ENCODE measurements around the gene EXOC6B. TPM values are rescaled to one million over a fixed set of nuclear protein-coding genes. Genes with fewer than 3 reads are reported as not detected.
A peak's percentile ranks its signal among the peaks of the same experiment; 100 is the strongest.

Gene EXOC6B
- total RNA-seq, 1 donor from 2014 or later = 35.2 TPM

DNA sequence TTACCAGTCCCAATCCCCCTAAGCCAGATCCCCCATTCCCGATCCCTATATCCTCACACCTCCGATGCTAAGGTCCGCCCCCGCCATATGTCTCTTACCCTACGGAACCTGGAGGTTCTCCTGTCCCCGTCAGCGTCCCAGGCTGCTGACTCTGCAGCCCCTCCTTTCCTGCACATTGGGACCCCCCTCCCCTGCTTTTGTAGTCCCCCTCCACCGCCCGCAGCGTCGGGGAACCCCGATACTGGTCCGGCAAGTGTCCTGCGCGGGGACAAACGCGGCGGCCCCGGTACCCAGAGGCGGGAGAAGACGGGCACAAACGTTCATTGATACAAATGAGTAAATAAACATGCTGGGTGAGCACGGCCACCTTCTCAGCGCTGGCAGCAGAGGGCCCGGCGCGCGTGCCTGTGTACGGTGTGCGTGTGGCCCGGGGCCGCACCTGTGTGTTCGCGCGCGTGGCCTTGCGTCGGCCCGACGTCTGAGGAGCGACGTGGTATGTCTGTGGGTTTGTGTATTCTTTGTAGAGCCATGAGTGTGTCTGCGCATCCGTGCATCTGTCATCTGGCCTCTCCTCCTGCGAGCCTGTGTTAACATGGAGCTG, 676.2 kb downstream of the EXOC6B start:
- peak; percentile 5 for ATAC-seq
- Histone ChIP-seq H3K4me1 (peaks cover 42% of the 10 kb centered on the region), H3K9me3 (no peaks in the 10 kb centered on the region), H3K27me3 (peaks cover 66% of the 10 kb centered on the region), H3K27ac (no peak overlapping the region), H3K4me3 (peak overlapping the region; percentile 50), H3K36me3 (no peaks in the 10 kb centered on the region)
- intact Hi-C loops (cut with DNase I) = loop anchor here (5.0 to 10.0 kb wide), 2 partner anchors 225 to 602 kb away; no protein-coding TSS in a partner anchor
- no peak for TF ChIP-seq CTCF (IDR thresholded peaks at IDR 0.05)
- peak; percentile 63 for DNase-seq

GRCh38 chr2:72148837-72149555, 676.8 kb downstream of the EXOC6B start:
- ATAC-seq (peak; percentile 32), DNase-seq (peak; percentile 70)
- no peak overlapping the region for H3K27ac ChIP-seq
- H3K9me3 ChIP-seq = no peaks in the 10 kb centered on the region
- H3K36me3 ChIP-seq = no peaks in the 10 kb centered on the region
- peak overlapping the region; percentile 50 for H3K4me3 ChIP-seq
- H3K27me3 ChIP-seq = peaks cover 68% of the 10 kb centered on the region
- peaks cover 48% of the 10 kb centered on the region for H3K4me1 ChIP-seq
- intact Hi-C loops (cut with DNase I) = loop anchor here (10.0 kb wide), 1 partner anchor 224 kb away; no protein-coding TSS in a partner anchor
- TF ChIP-seq CTCF (IDR thresholded peaks at IDR 0.05) = no peak

DNA sequence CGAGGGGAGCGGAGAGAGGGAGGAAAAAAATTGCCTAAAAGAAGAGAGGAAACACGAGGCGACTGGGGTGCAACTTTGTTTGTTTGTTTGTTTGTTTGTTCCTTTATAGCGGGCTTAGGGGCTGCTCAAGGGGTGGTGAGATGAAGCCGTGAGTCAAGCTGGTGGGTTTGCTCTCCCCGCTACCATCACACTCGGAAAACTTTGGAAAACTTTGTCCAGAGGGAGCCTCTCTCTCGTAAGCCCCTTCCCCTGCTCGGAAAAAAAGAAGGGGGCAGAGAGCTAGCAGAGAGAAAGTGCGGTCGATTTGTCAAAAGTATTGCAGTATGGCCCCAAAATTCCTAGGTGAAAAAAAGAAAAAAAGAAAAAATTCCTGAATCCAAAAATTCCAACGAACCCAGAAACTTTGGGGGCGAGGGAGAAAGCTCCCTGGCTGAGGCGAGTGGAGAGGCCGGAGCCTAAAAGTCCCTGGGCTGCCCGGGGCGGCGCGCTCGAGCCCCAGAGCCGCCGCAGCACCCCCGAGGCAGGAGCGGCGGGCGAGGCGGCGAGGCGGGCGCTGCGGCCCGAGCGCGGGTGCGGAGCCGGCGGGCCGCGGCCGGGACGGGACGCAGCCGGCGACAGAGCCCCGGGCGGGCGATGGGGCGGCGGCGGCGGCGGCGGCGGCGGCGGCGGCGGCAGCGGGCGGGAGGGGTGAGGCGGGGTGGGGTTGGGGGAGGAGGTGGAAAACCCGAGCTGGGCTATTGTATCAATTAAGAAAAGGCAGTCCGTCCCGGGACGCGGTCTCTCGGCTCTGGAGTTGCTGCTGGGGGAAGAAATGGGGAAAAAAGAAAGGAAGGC, 677.6 kb downstream of the EXOC6B start:
- intact Hi-C loops (cut with DNase I) = loop anchor here (10.0 kb wide), 1 partner anchor 223 kb away; no protein-coding TSS in a partner anchor
- Histone ChIP-seq H3K27me3 (peaks cover 71% of the 10 kb centered on the region), H3K36me3 (no peaks in the 10 kb centered on the region), H3K27ac (no peak overlapping the region), H3K4me1 (peaks cover 56% of the 10 kb centered on the region), H3K9me3 (no peaks in the 10 kb centered on the region), H3K4me3 (peak overlapping the region; percentile 50)
- DNase-seq = no peak
- no peak for TF ChIP-seq CTCF (IDR thresholded peaks at IDR 0.05)
- ATAC-seq = no peak

DNA sequence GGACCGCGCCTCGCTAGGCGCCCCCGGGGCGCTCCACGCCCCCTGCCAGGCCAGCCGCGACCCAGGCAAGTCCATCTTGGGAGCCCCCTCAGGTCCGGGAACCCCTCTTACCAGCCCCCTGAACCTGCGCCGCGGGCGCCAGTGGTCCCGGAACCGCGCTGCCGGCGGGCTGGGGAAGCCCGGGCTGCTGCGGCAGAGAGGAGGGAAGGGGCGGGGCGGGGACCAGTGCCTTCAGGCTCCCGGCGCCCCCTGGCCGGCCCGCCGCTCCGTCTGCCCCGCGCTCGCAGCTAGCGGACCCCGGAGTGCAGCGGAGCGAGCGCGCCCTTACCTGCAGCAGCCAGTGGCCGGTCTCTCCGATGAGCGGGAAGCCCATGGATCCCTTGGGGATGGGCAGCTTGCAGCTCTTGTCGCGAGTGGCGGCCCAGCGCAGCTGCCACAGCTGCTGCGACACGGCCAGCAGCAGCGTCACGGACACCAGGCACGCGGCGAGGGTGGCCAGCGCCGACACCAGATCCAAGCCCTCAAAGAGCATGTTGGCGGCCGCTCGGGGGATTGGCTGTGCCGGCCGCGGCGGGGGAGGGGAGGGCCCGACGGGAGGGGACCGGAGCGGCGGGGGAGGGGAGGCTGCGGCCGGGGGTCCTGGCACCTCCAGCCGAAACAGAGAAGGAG, 678.4 kb downstream of the EXOC6B start, which contains the start of gene CYP26B1:
TSS of gene CYP26B1 (minus strand) at position 560 of the 669 bp plus-strand sequence. CDS start at position 532, 28 bp downstream.
- ATAC-seq (no peak), DNase-seq (peak; percentile 64)
- Histone ChIP-seq H3K27me3 (peaks cover 70% of the 10 kb centered on the region), H3K36me3 (no peaks in the 10 kb centered on the region), H3K4me3 (peak within 1 kb of the TSS; percentile 50), H3K4me1 (peaks cover 64% of the 10 kb centered on the region), H3K27ac (no peak within 1 kb of the TSS), H3K9me3 (no peaks in the 10 kb centered on the region)
- TF ChIP-seq CTCF (IDR thresholded peaks at IDR 0.05) = no peak
- intact Hi-C loops (cut with DNase I) = loop anchor here (10.0 kb wide), 1 partner anchor 223 kb away; no protein-coding TSS in a partner anchor

Data from upper lobe of right lung (tissue), 1 donor.